ENCODE data around the gene BHLHA15.

Gene BHLHA15

GRCh38 chr7:98211221-98211675 lies at the start of gene BHLHA15:
BHLHA15 (plus strand) TSS chr7:98211439; CDS start chr7:98212310, 871 bp downstream.
- no peak for DNase-seq

GRCh38 chr7:98162758-98163157 lies 48.5 kb upstream of the BHLHA15 start:
- DNase-seq: no peak

GRCh38 chr7:98163269-98163668 lies 48.0 kb upstream of the BHLHA15 start:
- DNase-seq: no peak

GRCh38 chr7:98163704-98164494 lies 47.3 kb upstream of the BHLHA15 start:
- DNase-seq: no peak

- DNase-seq: peak; percentile 41 to 46
Observed at GRCh38 chr7:98165827-98166667, 45.2 kb upstream of the BHLHA15 start.

GRCh38 chr7:98166668-98166970 lies 44.6 kb upstream of the BHLHA15 start:
- no peak for DNase-seq

GRCh38 chr7:98167653-98168052 lies 43.6 kb upstream of the BHLHA15 start:
- no peak for DNase-seq

- peak; percentile 62 to 63 for DNase-seq
Observed at GRCh38 chr7:98168181-98168903, 42.9 kb upstream of the BHLHA15 start.

- no peak for DNase-seq
Observed at GRCh38 chr7:98168904-98169621, 42.2 kb upstream of the BHLHA15 start.

GRCh38 chr7:98170966-98171365 lies 40.3 kb upstream of the BHLHA15 start:
- no peak for DNase-seq

GRCh38 chr7:98171449-98171848 lies 39.8 kb upstream of the BHLHA15 start:
- DNase-seq: no peak

- DNase-seq: no peak
Observed at GRCh38 chr7:98174334-98175259, 36.6 kb upstream of the BHLHA15 start.

GRCh38 chr7:98175260-98175940 lies 35.8 kb upstream of the BHLHA15 start:
- no peak for DNase-seq

GRCh38 chr7:98177553-98177952 lies 33.7 kb upstream of the BHLHA15 start:
- DNase-seq: no peak

GRCh38 chr7:98178321-98178720 lies 32.9 kb upstream of the BHLHA15 start:
- DNase-seq: no peak

- DNase-seq: no peak
Observed at GRCh38 chr7:98178762-98179490, 32.3 kb upstream of the BHLHA15 start.

- DNase-seq: no peak
Observed at GRCh38 chr7:98180751-98181150, 30.5 kb upstream of the BHLHA15 start.

- no peak for DNase-seq
Observed at GRCh38 chr7:98185101-98185500, 26.1 kb upstream of the BHLHA15 start.

- DNase-seq: no peak
Observed at GRCh38 chr7:98186452-98187137, 24.6 kb upstream of the BHLHA15 start.

GRCh38 chr7:98187138-98187502 lies 24.1 kb upstream of the BHLHA15 start:
- DNase-seq: no peak
